ENCODE data around the gene ACTMAP. TPM values are rescaled to one million over a fixed set of nuclear protein-coding genes. Genes with fewer than 3 reads are reported as not detected.
A peak's percentile ranks its signal among the peaks of the same experiment; 100 is the strongest.
"Not testable (repeated sequence)": the region's sequence is repeated elsewhere in the genome, so short reads cannot be mapped to it uniquely, and the experiment has no call there.

Gene ACTMAP
- total RNA-seq, 1 donor = 0.52 TPM

DNA sequence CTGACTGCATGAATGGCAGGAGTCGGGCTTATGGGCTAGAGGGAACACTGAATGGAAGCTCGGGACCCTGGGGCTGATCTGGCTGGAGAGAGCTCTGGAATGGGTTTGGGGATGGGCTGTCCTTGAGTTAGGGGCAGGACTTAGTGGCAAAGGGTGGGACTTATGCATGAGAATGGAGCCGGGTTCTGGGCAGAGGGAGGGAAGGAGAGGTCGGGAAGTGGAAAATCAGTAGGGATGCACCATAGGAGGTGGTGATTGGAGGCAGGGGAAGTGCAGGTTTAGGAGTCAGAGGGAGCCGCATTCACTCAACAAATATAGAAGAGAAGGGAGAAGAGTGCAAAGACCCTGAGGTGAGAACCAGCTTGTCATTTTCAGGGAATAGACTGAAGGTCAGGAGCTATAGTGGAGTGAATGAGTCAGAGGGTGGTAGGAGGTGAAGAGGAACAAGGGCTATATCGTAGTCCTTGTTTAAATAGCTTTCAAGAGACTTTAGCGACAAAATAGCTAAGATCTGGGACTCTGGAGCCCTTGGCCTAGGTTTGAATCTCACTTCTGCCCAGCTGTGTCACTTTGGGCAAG, 28.5 kb upstream of the ACTMAP start:
- peaks cover 30% of the 10 kb centered on the region for H3K4me1 ChIP-seq (ENCODE audit: insufficient read depth, low read length)
- H3K9me3 ChIP-seq (ENCODE audit: low read depth, low read length) = no peaks in the 10 kb centered on the region
- peak overlapping the region; percentile 64 for H3K4me3 ChIP-seq (ENCODE audit: low read length)
- no peaks in the 10 kb centered on the region for H3K27me3 ChIP-seq (ENCODE audit: insufficient read depth, low read length)

DNA sequence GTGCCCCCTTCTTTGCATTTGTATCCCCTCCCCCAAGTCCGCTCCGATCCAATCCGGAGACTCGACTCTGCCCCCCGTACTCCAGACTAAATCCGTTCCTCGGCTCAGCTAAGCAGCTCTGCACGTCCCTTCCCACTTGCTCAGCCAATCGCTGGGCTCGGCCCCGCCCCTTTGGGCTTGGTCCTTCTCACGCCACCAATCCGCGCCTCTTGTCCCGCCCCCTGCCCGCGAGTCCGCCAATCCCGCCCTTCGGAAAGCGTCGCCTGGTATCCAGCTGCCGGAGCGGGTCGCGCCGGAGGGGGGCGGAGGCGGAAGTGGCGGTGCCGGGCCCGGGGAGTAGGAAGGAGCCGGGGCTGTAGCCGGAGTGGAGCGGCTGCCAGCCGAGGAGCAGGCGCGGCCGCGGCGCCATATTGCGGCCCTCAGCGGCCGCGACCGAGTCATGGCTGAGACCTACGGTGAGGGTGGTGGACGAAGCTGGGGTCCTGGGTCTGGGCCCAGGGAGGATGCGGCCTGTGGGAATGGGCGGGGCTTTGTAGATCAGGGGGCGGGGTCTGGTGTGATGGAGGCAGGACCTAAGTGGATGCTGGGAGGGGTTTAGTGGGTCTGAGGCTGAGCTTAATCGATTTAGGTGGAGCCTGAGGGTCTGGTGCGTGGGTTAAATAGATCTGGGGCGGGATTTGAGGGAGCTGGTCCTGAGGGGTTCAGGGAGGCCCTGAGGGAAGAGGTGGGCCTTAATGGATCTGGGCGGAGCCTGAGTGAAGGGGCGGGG, 27.8 kb upstream of the ACTMAP start, which contains the start of gene RAB4B:
Gene RAB4B (plus strand): TSS at position 311 of the 769 bp plus-strand sequence. CDS start 129 bp downstream, at position 440.
- H3K9me3 ChIP-seq (ENCODE audit: low read depth, low read length) = no peaks in the 10 kb centered on the region

DNA sequence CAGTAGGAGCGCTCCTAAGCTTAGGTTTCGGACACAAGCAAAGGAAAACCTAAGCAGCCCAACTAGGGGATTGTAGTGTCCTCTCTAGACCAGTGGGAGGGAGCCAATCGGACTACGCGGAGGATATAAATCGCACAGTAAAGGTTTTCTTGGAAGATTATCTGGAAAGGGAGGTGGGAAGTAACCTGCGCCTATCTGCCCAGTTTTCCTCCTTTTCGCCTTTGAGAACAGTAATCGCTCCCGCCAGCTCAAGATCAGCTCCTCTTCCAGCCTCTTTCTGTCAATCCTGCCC, 27.3 kb upstream of the ACTMAP start:
- H3K27me3 ChIP-seq (ENCODE audit: insufficient read depth, low read length) = no peaks in the 10 kb centered on the region
- H3K4me3 ChIP-seq (ENCODE audit: low read length) = peak overlapping the region; percentile 64
- H3K4me1 ChIP-seq (ENCODE audit: insufficient read depth, low read length) = peaks cover 30% of the 10 kb centered on the region
- no peaks in the 10 kb centered on the region for H3K9me3 ChIP-seq (ENCODE audit: low read depth, low read length)

More for the DNA sequence above, 27.8 kb upstream of the ACTMAP start, which contains the start of gene RAB4B:
- no peaks in the 10 kb centered on the region for H3K27me3 ChIP-seq (ENCODE audit: insufficient read depth, low read length)
- H3K4me1 ChIP-seq (ENCODE audit: insufficient read depth, low read length) = peaks cover 30% of the 10 kb centered on the region
- H3K4me3 ChIP-seq (ENCODE audit: low read length) = peak within 1 kb of the TSS; percentile 64

DNA sequence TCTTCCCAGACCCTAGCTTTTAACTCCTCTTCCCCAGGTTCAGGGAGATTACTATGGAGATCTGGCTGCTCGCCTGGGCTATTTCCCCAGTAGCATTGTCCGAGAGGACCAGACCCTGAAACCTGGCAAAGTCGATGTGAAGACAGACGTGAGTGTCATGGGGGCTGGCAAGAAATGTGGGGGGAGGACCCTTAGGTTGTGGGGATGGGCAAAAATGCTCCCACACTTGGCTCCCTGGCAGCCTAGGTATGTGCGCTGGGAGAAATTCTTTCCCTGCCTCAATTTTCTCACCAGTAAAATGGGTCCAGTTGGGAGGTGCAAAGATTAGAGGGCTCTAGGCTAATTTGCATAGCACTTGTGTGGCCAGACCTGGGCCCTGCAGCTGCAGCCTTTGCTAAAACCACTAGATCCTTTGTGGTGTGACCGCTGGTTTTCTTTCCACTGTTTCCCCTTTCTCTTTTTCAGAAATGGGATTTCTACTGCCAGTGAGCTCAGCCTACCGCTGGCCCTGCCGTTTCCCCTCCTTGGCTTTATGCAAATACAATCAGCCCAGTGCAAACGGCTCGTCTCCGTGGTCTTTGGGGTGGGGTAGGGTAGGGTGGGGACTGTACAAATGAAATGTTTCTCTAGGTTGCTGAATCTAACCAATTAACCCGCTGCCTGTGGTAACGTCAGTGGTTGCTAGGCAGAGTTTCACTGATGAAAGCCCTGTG, 26.8 kb upstream of the ACTMAP start:
- Histone ChIP-seq H3K9me3 (ENCODE audit: low read depth, low read length) (no peaks in the 10 kb centered on the region), H3K4me3 (ENCODE audit: low read length) (peak overlapping the region; percentile 64), H3K27me3 (ENCODE audit: insufficient read depth, low read length) (no peaks in the 10 kb centered on the region), H3K4me1 (ENCODE audit: insufficient read depth, low read length) (peaks cover 30% of the 10 kb centered on the region)

DNA sequence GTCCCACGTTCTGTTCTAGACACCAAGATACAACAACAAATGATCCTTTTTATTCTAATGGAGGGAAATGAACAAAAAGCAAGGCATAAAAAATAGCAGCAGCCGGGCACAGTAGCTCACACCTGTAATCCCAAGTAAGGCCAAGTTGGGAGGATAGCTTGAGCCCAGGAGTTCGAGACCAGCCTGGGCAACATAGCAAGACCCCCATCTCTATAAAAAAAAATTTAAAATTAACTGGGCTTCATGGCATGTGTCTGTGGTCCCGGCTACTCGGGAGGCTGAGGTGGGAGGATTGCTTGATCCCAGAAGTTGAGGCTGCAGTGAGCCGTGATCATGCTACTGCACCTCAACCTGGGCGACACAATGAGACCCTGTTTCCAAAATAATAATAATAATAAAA, 26.1 kb upstream of the ACTMAP start:
- no peaks in the 10 kb centered on the region for H3K9me3 ChIP-seq (ENCODE audit: low read depth, low read length)
- H3K4me3 ChIP-seq (ENCODE audit: low read length) = no peak overlapping the region
- H3K4me1 ChIP-seq (ENCODE audit: insufficient read depth, low read length) = peaks cover 30% of the 10 kb centered on the region
- H3K27me3 ChIP-seq (ENCODE audit: insufficient read depth, low read length) = no peaks in the 10 kb centered on the region

DNA sequence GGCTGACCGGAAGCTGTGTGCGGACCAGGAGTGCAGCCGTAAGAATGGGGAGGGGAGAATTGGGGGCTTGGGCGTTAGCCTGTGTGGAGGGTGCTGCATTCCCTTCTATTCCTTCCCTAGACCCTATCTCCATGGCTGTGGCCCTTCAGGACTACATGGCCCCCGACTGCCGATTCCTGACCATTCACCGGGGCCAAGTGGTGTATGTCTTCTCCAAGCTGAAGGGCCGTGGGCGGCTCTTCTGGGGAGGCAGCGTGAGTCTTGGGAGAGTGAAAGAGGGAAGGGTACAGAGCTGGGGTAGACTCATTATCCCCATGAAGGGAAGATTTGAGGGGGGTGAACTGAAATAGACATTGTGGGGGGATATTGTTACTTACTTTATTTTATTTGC, 25.4 kb upstream of the ACTMAP start:
- Histone ChIP-seq H3K4me1 (ENCODE audit: insufficient read depth, low read length) (peaks cover 30% of the 10 kb centered on the region), H3K9me3 (ENCODE audit: low read depth, low read length) (no peaks in the 10 kb centered on the region), H3K4me3 (ENCODE audit: low read length) (no peak overlapping the region), H3K27me3 (ENCODE audit: insufficient read depth, low read length) (no peaks in the 10 kb centered on the region)

DNA sequence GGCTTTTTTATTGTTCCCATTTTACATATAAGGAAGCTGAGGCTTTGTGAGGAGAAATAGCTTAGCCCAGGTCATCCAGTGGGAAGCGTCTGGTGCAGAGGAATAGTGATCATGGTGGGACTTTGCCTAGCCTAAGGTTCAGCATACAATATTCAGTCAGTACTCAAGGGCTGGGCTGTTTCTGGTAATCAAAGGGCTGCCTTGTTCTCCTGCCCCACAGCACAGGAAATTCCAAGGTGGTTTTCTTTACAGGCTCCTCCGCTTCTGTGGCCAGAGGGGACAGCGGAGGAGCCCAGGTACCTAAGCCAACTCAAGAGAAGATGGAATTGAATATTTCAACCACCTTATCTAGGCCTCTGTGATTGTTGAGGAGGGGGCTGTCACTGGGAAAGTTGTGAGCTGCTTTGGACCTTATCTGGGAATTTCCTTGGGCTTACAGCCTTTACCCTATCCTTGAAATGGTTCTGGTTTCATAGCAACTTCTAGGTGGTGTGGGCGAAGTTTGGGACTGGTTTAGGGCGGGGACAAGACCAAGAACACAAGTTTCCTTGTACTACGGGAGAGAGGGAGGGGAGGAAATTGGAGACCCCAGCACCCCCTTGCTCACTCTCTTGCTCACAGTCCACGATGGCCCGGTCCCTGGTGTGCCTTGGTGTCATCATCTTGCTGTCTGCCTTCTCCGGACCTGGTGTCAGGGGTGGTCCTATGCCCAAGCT, 24.8 kb upstream of the ACTMAP start, which contains the start of gene MIA:
Gene MIA (plus strand): TSS at position 606 of the 716 bp plus-strand sequence. CDS start 22 bp downstream, at position 628.
- Histone ChIP-seq H3K9me3 (ENCODE audit: low read depth, low read length) (no peaks in the 10 kb centered on the region), H3K4me3 (ENCODE audit: low read length) (no peak within 1 kb of the TSS), H3K4me1 (ENCODE audit: insufficient read depth, low read length) (peaks cover 30% of the 10 kb centered on the region), H3K27me3 (ENCODE audit: insufficient read depth, low read length) (no peaks in the 10 kb centered on the region)

DNA sequence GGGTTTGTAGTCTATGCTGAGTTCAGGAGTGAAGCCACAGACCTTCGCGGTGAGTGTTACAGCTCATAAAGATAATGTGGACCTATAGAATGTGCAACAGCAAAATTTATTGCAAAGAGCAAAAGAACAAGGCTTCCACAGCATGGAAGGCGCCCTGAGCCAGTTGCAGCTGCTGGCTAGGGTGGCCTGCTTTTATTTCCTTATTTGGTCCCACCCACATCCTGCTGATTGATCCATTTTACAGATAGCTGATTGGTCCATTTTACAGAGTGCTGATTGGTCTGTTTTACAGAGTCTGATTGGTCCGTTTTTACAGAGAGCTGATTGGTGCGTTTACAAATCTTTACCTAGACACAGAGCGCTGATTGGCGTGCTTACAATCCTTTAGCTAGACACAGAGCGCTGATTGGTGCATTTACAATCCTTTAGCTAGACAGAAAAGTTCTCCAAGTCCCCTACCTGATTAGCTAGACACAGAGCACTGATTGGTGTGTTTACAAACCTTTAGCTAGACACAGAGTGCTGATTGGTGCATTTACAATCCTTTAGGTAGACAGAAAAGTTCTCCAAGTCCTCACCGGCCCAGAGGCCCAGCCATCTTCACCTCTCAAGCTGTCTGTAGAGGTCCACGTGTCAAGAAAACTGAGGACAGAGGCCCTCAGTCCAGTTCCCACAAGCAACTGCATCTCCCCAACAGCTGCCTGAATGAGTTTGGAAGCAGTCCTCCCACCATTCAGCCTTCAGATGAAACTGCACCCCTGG, 21.0 kb upstream of the ACTMAP start:
- not testable (repeated sequence) for H3K27me3 ChIP-seq (ENCODE audit: insufficient read depth, low read length); H3K9me3 ChIP-seq (ENCODE audit: low read depth, low read length); H3K4me3 ChIP-seq (ENCODE audit: low read length); H3K4me1 ChIP-seq (ENCODE audit: insufficient read depth, low read length)

DNA sequence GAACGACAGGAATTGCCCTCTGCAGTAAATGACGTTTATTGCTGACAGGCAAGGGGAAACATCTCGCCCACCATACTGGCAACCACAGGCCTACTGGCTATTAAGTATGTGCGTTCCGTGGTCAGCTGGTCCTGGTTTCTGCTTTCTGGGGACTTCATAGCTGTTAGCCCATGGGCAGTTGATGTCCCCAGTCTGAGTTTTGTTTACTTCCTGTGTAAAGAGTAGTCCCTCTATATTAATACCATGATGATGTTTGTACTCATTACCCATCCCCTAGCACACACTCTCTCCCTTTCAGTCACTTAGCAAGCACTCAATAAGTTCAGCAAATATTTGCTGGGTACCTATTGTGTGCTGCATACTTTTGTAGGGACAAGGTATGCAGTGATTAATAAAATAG, 18.6 kb upstream of the ACTMAP start:
- peaks cover 9% of the 10 kb centered on the region for H3K4me1 ChIP-seq (ENCODE audit: insufficient read depth, low read length)
- H3K27me3 ChIP-seq (ENCODE audit: insufficient read depth, low read length) = no peaks in the 10 kb centered on the region

DNA sequence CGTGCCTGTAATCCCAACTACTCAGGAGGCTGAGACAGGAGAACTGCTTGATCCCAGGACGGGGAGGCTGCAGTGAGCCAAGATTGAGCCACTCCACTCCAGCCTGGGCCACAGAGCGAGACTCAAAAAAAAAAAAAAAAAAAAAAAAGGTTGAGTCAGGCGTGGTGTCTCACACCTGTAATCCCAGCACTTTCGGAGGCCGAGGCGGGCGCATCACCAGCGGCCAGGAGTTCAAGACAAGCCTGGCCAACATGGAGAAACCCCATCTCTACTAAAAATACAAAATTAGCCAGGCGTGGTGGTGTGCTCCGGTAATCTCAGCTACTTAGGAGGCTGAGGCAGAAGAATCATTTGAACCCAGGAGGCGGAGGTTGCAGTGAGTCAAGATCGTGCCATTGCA, 16.1 kb upstream of the ACTMAP start:
- not testable (repeated sequence) for H3K27me3 ChIP-seq (ENCODE audit: insufficient read depth, low read length); H3K4me1 ChIP-seq (ENCODE audit: insufficient read depth, low read length); H3K9me3 ChIP-seq (ENCODE audit: low read depth, low read length); H3K4me3 ChIP-seq (ENCODE audit: low read length)

More for the DNA sequence above, 18.6 kb upstream of the ACTMAP start:
- Histone ChIP-seq H3K9me3 (ENCODE audit: low read depth, low read length) (no peaks in the 10 kb centered on the region), H3K4me3 (ENCODE audit: low read length) (no peak overlapping the region)

DNA sequence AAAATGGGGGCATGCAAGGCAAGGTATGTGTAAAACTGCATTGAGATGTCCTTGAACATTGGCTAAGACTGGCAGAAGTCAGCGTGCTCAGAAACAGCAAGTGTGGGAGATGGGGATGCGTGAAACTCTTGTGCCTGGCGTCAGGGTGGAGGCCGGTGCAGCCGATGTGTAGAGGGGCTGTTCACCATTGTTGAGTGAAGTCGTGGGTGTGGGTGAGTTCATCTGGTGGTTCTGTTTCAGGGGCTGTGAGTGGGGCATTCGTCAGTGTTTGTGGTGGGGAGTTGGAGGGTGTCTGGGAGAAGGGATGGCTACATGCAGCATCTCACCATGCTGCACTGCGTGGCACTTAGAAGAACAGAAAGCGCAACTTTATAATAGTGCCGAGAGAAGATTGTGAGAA, 13.7 kb upstream of the ACTMAP start:
- H3K4me1 ChIP-seq (ENCODE audit: insufficient read depth, low read length) = peaks cover 9% of the 10 kb centered on the region
- no peak overlapping the region for H3K4me3 ChIP-seq (ENCODE audit: low read length)
- no peaks in the 10 kb centered on the region for H3K27me3 ChIP-seq (ENCODE audit: insufficient read depth, low read length)
- no peaks in the 10 kb centered on the region for H3K9me3 ChIP-seq (ENCODE audit: low read depth, low read length)

DNA sequence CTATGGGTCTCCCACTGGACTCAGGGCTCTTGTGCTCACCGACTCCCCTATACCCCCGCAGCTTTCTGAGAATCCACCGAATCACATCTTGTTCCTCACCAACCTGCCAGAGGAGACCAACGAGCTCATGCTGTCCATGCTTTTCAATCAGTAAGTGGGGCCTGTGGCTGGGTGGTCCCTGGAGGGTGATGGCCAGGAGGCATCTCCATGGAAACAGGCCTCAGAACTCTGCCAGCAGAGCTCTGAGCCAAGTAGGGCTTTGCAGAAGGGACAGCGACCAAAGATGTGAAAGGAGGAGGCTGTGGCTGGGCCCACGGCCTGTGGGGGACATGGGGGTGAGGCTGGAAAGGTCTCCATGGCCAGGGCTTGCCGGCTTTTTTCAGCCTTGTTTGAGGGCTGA, 13.2 kb upstream of the ACTMAP start:
- peaks cover 9% of the 10 kb centered on the region for H3K4me1 ChIP-seq (ENCODE audit: insufficient read depth, low read length)
- no peak overlapping the region for H3K4me3 ChIP-seq (ENCODE audit: low read length)

DNA sequence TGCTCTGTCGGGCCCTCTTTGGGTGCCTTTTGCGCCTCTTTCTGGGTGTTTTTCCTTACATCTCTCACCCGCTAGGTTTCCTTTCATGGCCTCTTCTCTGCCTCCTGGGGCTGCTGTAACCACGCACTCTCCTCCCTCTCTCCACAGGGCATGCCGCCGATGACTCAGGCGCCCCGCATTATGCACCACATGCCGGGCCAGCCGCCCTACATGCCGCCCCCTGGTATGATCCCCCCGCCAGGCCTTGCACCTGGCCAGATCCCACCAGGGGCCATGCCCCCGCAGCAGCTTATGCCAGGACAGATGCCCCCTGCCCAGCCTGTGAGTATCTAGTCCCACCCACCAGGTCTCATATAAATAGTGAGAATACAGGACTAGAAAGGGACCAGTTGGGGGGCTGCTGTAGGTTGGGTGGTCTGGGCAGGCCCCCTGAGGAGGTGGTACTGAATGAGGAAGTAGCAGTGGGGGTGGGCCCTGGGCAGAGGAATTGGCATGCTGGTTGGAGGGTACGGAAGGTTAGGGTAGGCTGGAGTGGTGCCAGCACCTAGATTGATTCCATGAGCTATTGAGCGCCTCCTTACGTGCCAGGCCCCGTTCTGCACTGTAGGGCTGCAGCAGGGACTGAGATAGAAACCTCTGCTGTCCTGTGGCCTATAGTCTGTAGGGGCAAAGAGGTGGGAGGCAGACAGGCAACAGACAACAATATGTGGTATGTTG, 12.6 kb upstream of the ACTMAP start:
- Histone ChIP-seq H3K9me3 (ENCODE audit: low read depth, low read length) (no peaks in the 10 kb centered on the region), H3K4me1 (ENCODE audit: insufficient read depth, low read length) (peaks cover 9% of the 10 kb centered on the region), H3K4me3 (ENCODE audit: low read length) (no peak overlapping the region), H3K27me3 (ENCODE audit: insufficient read depth, low read length) (no peaks in the 10 kb centered on the region)

More for the DNA sequence above, 13.2 kb upstream of the ACTMAP start:
- Histone ChIP-seq H3K27me3 (ENCODE audit: insufficient read depth, low read length) (no peaks in the 10 kb centered on the region), H3K9me3 (ENCODE audit: low read depth, low read length) (no peaks in the 10 kb centered on the region)

DNA sequence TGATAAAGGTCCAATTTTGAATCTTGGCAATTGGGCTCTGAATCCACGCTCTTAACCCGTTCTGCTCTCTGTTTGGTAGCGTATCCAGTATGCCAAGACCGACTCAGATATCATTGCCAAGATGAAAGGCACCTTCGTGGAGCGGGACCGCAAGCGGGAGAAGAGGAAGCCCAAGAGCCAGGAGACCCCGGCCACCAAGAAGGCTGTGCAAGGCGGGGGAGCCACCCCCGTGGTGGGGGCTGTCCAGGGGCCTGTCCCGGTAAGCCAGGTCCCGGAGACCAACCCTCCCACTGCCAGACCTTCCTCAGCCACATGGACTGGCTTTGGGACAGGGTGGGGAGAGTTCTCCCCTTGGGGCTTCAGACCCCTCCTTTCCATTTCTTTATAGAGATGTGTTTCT, 9.1 kb upstream of the ACTMAP start:
- Histone ChIP-seq H3K27me3 (ENCODE audit: insufficient read depth, low read length) (no peaks in the 10 kb centered on the region), H3K4me3 (ENCODE audit: low read length) (no peak overlapping the region), H3K4me1 (ENCODE audit: insufficient read depth, low read length) (peaks cover 29% of the 10 kb centered on the region), H3K9me3 (ENCODE audit: low read depth, low read length) (no peaks in the 10 kb centered on the region)

All from mononuclear cell (primary cell).